HCT116 (cell line): ENCODE measurements around the gene SERGEF. TPM values are rescaled to one million over a fixed set of nuclear protein-coding genes. Genes with fewer than 3 reads are reported as not detected.

Source experiments
- ATAC-seq: fragments of 200-7000 bp; cut with Tn5 transposase; 2 replicates; pipeline ENCODE4 v1.9.1; 2020; ENCODE audit warnings: mild to moderate bottlenecking, moderate library complexity
- BruUV-seq: library from RNA; stranded (reverse); fragments of 400-500 nt; replicated peaks from 2 replicates; lab custom pipeline; 2021; lab: Mats Ljungman, UMichigan
- CTCF ChIA-PET: fragments of 300-600 bp; sonication (Branson Sonifier 250); formaldehyde crosslinking; loops from one replicate; lab custom pipeline; 2021; ENCODE audit warnings: antibody characterized with exemption; lab: Charles Lee
- POLR2A ChIA-PET: fragments of 300-600, 350-600 bp; sonication (Branson Sonifier 250); formaldehyde crosslinking; loops from one replicate; lab custom pipeline; 2021; ENCODE audit warnings: antibody characterized with exemption; lab: Charles Lee
- RAD21 ChIA-PET, 2 experiments: fragments of 300-600 bp; sonication (Branson Sonifier 250); formaldehyde crosslinking; loops; one replicate each; lab custom pipeline; 2023; ENCODE audit warnings: low total read pairs in 2 of 2; ENCODE audit not compliant: uncharacterized antibody in 2 of 2, unreplicated experiment in 2 of 2, low non-redundant PET in 1 of 2; lab: Charles Lee
- DNase-seq: peaks from one replicate; pipeline ENCODE4 v3.0.0-alpha.2; 2010; ENCODE audit warnings: low read depth, low spot score
- H2AFZ ChIP-seq: fragments of 200-600 bp; shearing (Covaris generic), sonication (generic); 2 replicates; pipeline ENCODE4 v1.6.1; 2017; ENCODE audit warnings: low read depth, mixed run types, mixed read lengths, antibody characterized with exemption, low read length; ENCODE audit not compliant: poor library complexity, severe bottlenecking
- H3K27ac ChIP-seq: 2 replicates; pipeline ENCODE4 v1.5.1; 2012; ENCODE audit warnings: low read depth, low read length
- H3K27me3 ChIP-seq: fragments of 200-600 bp; sonication (generic); 2 replicates; pipeline ENCODE4 v1.6.1; 2016; ENCODE audit warnings: mixed run types, low read length, mixed read lengths; ENCODE audit not compliant: insufficient read depth
- H3K36me3 ChIP-seq, 2 experiments: fragments of 200-500 bp in 1 of 2; fragments of 200-600 bp in 1 of 2; sonication (Bioruptor generic) in 1 of 2; sonication (generic) in 1 of 2; 2 replicates each; pipeline versions ENCODE4 v1.5.1 to v1.6.1; 2014 to 2016; ENCODE audit warnings: low read length in 2 of 2, inconsistent platforms in 1 of 2, mixed read lengths in 1 of 2, mixed run types in 1 of 2; ENCODE audit not compliant: insufficient read depth in 2 of 2, control insufficient read depth in 1 of 2
- H3K4me1 ChIP-seq, 2 experiments: fragments of 200-600 bp in 1 of 2; sonication (generic) in 1 of 2; 2 replicates each; pipeline versions ENCODE4 v1.5.1 to v1.6.1; 2012 to 2017; ENCODE audit warnings: low read length in 2 of 2, inconsistent platforms in 1 of 2, mild to moderate bottlenecking in 1 of 2, mixed read lengths in 1 of 2, mixed run types in 1 of 2, moderate library complexity in 1 of 2; ENCODE audit not compliant: insufficient read depth in 2 of 2, control insufficient read depth in 1 of 2
- H3K4me2 ChIP-seq: fragments of 200-600 bp; sonication (generic); 2 replicates; pipeline ENCODE4 v1.6.1; 2017; ENCODE audit warnings: mixed run types, low read length, mixed read lengths
- H3K4me3 ChIP-seq, 2 experiments: fragments of 200-600 bp in 1 of 2; sonication (generic) in 1 of 2; replicated peaks in 1 of 2; 2 replicates each; pipeline ENCODE4 v1.5.1; 2011 to 2016; ENCODE audit warnings: low read length in 2 of 2, control low read depth in 1 of 2, low read depth in 1 of 2, mild to moderate bottlenecking in 1 of 2, mixed read lengths in 1 of 2, mixed run types in 1 of 2
- H3K79me2 ChIP-seq: fragments of 200-600 bp; sonication (generic); 2 replicates; pipeline ENCODE4 v1.6.1; 2017; ENCODE audit warnings: mild to moderate bottlenecking, mixed run types, low read length, moderate library complexity, mixed read lengths; ENCODE audit not compliant: insufficient read depth
- H3K9ac ChIP-seq: fragments of 200-600 bp; sonication (generic); 2 replicates; pipeline ENCODE4 v1.6.1; 2016; ENCODE audit warnings: low read length, mixed read lengths
- H3K9me2 ChIP-seq: fragments of 200-600 bp; sonication (generic), shearing (Covaris generic); 2 replicates; pipeline ENCODE4 v1.6.1; 2017; ENCODE audit warnings: mixed run types, mild to moderate bottlenecking, moderate library complexity; ENCODE audit not compliant: insufficient read depth
- H3K9me3 ChIP-seq, 2 experiments: fragments of 200-500 bp in 1 of 2; fragments of 200-600 bp in 1 of 2; sonication (Bioruptor generic) in 1 of 2; sonication (generic) in 1 of 2; 2 replicates each; pipeline ENCODE4 v1.6.1; 2014 to 2017; ENCODE audit warnings: low read length in 2 of 2, mixed read lengths in 2 of 2, inconsistent platforms in 1 of 2, low read depth in 1 of 2, mild to moderate bottlenecking in 1 of 2, mixed run types in 1 of 2, moderate library complexity in 1 of 2; ENCODE audit not compliant: control insufficient read depth in 1 of 2, insufficient read depth in 1 of 2
- H4K20me1 ChIP-seq: fragments of 200-600 bp; sonication (generic), shearing (Covaris generic); 2 replicates; pipeline ENCODE4 v1.6.1; 2017; ENCODE audit warnings: mixed run types, mild to moderate bottlenecking, moderate library complexity; ENCODE audit not compliant: insufficient read depth
- CBX3 ChIP-seq: IDR thresholded peaks from 2 replicates; pipeline ENCODE4 v1.6.1; 2012; ENCODE audit warnings: low read depth
- CEBPB ChIP-seq: IDR thresholded peaks from 2 replicates; pipeline ENCODE4 v1.6.1; 2012; ENCODE audit warnings: low read depth
- EGR1 ChIP-seq: IDR thresholded peaks from 2 replicates; pipeline ENCODE4 v1.6.1; 2012; ENCODE audit warnings: low read depth
- EZH2 ChIP-seq: fragments of 200-600 bp; sonication (generic); IDR thresholded peaks from 2 replicates; pipeline ENCODE4 v1.6.1; 2017; ENCODE audit warnings: antibody characterized with exemption, mixed run types
- EZH2phosphoT487 ChIP-seq: fragments of 200-600 bp; IDR thresholded peaks from 2 replicates; pipeline ENCODE4 v1.6.1; 2018; ENCODE audit warnings: antibody characterized with exemption, borderline replicate concordance
- JUND ChIP-seq: IDR thresholded peaks from 2 replicates; pipeline ENCODE4 v1.6.1; 2012
- MAX ChIP-seq: IDR thresholded peaks from 2 replicates; pipeline ENCODE4 v1.6.1; 2012
- POLR2A ChIP-seq: IDR thresholded peaks from 2 replicates; pipeline ENCODE4 v1.7.0; 2011; ENCODE audit warnings: borderline replicate concordance; ENCODE audit not compliant: insufficient read depth, insufficient read length; ENCODE audit errors: extremely low read depth
- POLR2AphosphoS5 ChIP-seq: IDR thresholded peaks from 2 replicates; pipeline ENCODE4 v1.6.1; 2011; ENCODE audit warnings: mild to moderate bottlenecking, low read depth, low read length, moderate library complexity
- RAD21 ChIP-seq: IDR thresholded peaks from 2 replicates; pipeline ENCODE4 v1.6.1; 2012; ENCODE audit warnings: low read depth, mild to moderate bottlenecking
- REST ChIP-seq: IDR thresholded peaks from 2 replicates; pipeline ENCODE4 v1.6.1; 2012; ENCODE audit warnings: low read depth
- SIN3A ChIP-seq: IDR thresholded peaks from 2 replicates; pipeline ENCODE4 v1.6.1; 2012; ENCODE audit warnings: low read depth
- SP1 ChIP-seq: IDR thresholded peaks from 2 replicates; pipeline ENCODE4 v1.6.1; 2012; ENCODE audit warnings: low read depth
- SRF ChIP-seq: IDR thresholded peaks from 2 replicates; pipeline ENCODE4 v1.6.1; 2012; ENCODE audit warnings: low read depth
- TCF7L2 ChIP-seq: IDR thresholded peaks from 2 replicates; pipeline ENCODE4 v1.7.0; 2011; ENCODE audit warnings: borderline replicate concordance, inconsistent platforms; ENCODE audit not compliant: insufficient read depth, insufficient read length; ENCODE audit errors: extremely low read depth
- YY1 ChIP-seq: IDR thresholded peaks from 2 replicates; pipeline ENCODE4 v1.6.1; 2011; ENCODE audit warnings: low read length, low read depth, moderate library complexity, mild to moderate bottlenecking; ENCODE audit not compliant: insufficient replicate concordance; ENCODE audit errors: extremely low read depth
- ZBTB33 ChIP-seq: IDR thresholded peaks from 2 replicates; pipeline ENCODE4 v1.6.1; 2011; ENCODE audit warnings: mild to moderate bottlenecking, low read length, moderate library complexity; ENCODE audit not compliant: insufficient replicate concordance; ENCODE audit errors: extremely low read depth
- intact Hi-C: fragments of 100-400 bp; cut with micrococcal nuclease; formaldehyde crosslinking; loops from 2 replicates; pipeline ENCODE4 v1.10.0; 2022
- total RNA-seq: library from RNA; stranded (reverse); gene quantifications from one replicate; pipeline ENCODE4 v1.2.1, GENCODE V29; 2021; ENCODE audit not compliant: unreplicated experiment

The SERGEF gene
- total RNA-seq, 1 experiment from 2014 or later = 32.8 TPM

- DNase-seq = no peak
- Histone ChIP-seq H3K79me2 (no peaks in the 10 kb centered on the region), H2AFZ (no peak overlapping the region), H3K27ac (no peak overlapping the region)
- TF ChIP-seq EGR1 (no peak), POLR2A (no peak), POLR2AphosphoS5 (no peak), TCF7L2 (no peak), RAD21 (no peak), SP1 (no peak), SRF (no peak), JUND (no peak), CBX3 (no peak), YY1 (no peak), EZH2 (no peak), MAX (no peak), SIN3A (no peak), EZH2phosphoT487 (no peak), REST (no peak), CEBPB (no peak), ZBTB33 (no peak)
- TF ChIP-seq, all 23 proteins: peak for 0
- Histone ChIP-seq H3K9me2 (no peaks in the 10 kb centered on the region), H3K4me2 (no peak overlapping the region), H3K27me3 (no peaks in the 10 kb centered on the region), H3K4me1 (peaks cover 3 to 7% of the 10 kb centered on the region in 2 experiments), H3K9ac (no peak overlapping the region), H4K20me1 (no peaks in the 10 kb centered on the region), H3K9me3 (no peaks in the 10 kb centered on the region), H3K36me3 (no peaks in the 10 kb centered on the region), H3K4me3 (no peak overlapping the region)
- ChIA-PET CTCF (no interaction called here), POLR2A (no interaction called here), RAD21 (no interaction called here)
- intact Hi-C loops = no loop called here
- no peak for ATAC-seq
- no TSS peak for BruUV-seq
Measured at GRCh38 chr11:17781626-17782025, 231.2 kb downstream of the SERGEF start.
